OCI-LY1 (cell line): ENCODE data around the gene AGPS.

Experiments used
- EZH2 ChIP-seq: fragments of 200-600 bp; sonication (generic), shearing (Covaris generic); IDR thresholded peaks from 2 replicates; pipeline ENCODE4 v1.8.0; 2017; ENCODE audit warnings: borderline replicate concordance, mixed run types, mild to moderate bottlenecking, antibody characterized with exemption, low read length, moderate library complexity, mixed read lengths
- TF ChIP-seq, protein P1 (sequence below): fragments of 200-600 bp; sonication (generic), shearing (Covaris generic); IDR thresholded peaks from 2 replicates; pipeline ENCODE4 v1.5.1; 2017; ENCODE audit warnings: mild to moderate bottlenecking, antibody characterized with exemption, low read length, moderate library complexity, mixed read lengths

DNA sequence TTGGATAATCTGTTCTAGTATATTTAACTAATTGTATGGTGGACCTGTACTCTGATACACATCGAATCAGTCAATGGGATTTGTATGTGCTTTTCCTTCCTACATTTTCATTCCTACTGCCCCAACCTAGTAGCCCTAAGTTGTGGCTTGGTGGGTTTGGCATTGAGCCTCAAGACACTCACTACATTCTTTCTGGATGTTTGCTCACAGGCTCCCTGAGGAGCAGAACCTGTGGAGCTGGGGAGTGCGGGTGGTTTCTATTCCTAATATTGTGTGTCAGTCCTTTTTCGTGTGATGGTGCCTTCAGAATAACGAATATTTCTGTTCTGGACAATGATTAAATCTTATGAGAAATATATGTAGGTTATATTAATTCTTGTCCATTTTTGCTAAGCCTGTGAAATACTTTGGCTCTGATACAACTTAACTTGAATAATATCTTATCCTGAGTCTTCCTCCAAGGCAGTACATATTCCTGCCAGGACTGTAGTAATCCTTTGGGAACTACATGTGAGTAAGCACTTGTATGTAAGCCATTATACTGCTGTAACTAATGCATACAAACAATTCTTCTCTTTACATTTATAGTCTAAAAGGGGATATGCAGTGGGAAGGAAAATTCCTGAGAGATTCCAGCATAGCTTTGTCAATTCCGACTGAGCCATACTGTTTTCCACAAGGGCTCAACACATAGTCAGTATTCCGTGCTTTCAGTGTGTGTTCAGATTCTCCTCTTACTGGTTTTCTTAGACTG lies 150.6 kb downstream of the AGPS start:
- TF ChIP-seq, protein P1, sequence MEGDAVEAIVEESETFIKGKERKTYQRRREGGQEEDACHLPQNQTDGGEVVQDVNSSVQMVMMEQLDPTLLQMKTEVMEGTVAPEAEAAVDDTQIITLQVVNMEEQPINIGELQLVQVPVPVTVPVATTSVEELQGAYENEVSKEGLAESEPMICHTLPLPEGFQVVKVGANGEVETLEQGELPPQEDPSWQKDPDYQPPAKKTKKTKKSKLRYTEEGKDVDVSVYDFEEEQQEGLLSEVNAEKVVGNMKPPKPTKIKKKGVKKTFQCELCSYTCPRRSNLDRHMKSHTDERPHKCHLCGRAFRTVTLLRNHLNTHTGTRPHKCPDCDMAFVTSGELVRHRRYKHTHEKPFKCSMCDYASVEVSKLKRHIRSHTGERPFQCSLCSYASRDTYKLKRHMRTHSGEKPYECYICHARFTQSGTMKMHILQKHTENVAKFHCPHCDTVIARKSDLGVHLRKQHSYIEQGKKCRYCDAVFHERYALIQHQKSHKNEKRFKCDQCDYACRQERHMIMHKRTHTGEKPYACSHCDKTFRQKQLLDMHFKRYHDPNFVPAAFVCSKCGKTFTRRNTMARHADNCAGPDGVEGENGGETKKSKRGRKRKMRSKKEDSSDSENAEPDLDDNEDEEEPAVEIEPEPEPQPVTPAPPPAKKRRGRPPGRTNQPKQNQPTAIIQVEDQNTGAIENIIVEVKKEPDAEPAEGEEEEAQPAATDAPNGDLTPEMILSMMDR = no peak
- TF ChIP-seq EZH2 = no peak
